ENCODE data around the gene MPPED1.

MPPED1 gene

GRCh38 chr22:43393132-43393843 lies 18.5 kb upstream of the MPPED1 start:
- DNase-seq (ENCODE audit: low read depth): no peak

GRCh38 chr22:43393844-43394474 lies 17.9 kb upstream of the MPPED1 start:
- DNase-seq (ENCODE audit: low read depth): no peak

GRCh38 chr22:43395086-43395695 lies 16.6 kb upstream of the MPPED1 start:
- no peak for DNase-seq (ENCODE audit: low read depth)

- DNase-seq (ENCODE audit: low read depth): no peak
These were observed 15.4 kb upstream of the MPPED1 start for GRCh38 chr22:43396321-43396933.

GRCh38 chr22:43396934-43397457 lies 14.8 kb upstream of the MPPED1 start:
- no peak for DNase-seq (ENCODE audit: low read depth)

DNA sequence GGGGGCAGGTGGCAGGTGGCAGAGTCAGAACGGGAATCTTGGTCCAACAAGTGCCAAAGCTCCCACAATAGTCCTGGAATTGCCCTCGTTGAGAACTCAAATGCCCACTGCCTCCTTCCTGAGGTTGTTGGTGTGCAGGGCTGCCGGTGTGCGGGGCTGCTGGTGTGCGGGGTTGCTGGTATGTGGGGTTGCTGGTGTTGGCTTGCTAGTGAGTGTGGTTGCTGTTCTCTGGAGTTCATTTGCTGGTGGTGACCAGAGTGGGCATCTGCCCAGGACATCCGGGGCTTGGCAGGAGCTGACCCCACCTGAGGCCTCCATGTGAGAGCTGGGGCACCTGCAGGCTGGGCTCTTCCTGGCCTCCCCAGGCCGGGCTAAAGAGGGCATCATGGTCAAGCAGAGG lies 14.0 kb upstream of the MPPED1 start:
- DNase-seq (ENCODE audit: low read depth): no peak

DNA sequence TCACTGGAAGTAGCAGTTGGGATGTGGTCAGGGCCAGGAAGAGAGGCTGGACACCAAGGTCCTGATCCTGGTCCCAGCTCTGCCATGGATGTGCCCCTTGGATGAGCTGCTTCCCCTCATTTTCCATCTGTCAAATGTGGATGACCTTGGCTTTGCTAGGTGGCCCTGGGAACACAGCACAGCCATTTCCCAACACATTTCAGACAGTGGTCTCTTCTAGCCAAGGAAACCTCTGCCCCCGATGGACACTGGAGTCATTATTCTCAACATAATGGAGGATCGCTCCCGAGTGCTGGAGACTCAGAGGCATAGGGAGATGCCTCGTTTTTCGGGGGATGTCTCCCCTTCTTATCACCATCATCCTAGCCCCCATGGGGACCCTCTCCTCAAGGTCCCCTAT lies 13.6 kb upstream of the MPPED1 start:
- DNase-seq (ENCODE audit: low read depth): no peak

DNA sequence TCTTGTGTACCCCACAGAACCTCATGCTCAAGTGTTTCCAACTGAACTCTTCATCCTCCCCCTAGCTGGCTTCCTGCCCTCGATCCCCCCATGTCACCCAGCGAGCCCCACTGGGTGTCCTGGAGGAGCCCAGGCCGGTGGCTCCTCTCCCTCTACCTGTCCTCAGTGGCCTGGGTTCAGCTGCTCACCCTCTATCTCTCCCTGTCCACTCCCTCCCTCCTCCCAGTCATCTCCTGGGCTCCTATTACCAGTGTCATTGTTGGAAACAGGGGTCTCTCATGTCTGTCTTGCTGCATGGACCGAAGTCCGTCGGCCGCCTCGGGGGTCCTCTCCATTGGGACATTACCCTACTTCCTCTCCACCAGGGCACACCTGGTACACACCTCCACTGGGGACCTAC lies 12.9 kb upstream of the MPPED1 start:
- no peak for DNase-seq (ENCODE audit: low read depth)

GRCh38 chr22:43399338-43399979 lies 12.4 kb upstream of the MPPED1 start:
- DNase-seq (ENCODE audit: low read depth): no peak

DNA sequence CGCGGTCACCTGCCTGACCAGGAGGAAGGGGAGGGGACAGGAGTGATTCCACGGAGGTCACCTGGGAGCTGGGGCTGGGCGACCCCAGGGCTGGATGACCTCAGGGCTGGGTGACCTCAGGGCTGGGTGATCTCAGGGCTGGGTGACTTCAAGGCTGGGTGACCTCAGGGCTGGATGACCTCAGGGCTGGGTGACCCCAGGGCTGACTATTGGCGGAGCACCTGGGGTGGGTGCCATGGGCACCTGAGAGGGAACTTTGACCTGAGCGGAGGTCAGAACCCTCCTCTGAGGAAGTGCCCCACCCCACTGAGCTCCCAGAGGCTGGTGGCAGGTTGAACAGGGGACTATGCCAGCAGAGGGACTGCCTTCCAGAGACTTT lies 11.8 kb upstream of the MPPED1 start:
- no peak for DNase-seq (ENCODE audit: low read depth)

DNA sequence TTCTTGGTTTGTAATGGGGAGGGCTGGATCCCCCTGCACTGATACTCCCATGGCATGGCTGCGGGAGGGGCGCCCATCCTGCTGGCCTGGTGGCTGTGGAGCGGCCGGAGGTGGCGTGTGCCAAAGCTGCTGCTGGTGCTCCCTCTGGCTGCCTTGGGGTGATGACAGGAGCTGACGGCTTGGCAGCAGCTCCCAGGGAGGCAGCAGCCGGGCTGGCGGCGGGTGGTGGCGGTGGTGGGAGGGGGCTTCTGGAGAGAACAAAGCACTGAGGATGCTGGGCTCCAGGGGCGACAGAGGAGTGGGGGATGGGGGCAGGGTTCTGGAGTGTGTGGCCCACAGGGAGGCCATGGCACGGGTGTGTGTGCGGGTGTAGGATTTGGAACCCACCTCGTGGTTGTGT lies 11.4 kb upstream of the MPPED1 start:
- no peak for DNase-seq (ENCODE audit: low read depth)

GRCh38 chr22:43401233-43401632 lies 10.6 kb upstream of the MPPED1 start:
- DNase-seq (ENCODE audit: low read depth): no peak

DNA sequence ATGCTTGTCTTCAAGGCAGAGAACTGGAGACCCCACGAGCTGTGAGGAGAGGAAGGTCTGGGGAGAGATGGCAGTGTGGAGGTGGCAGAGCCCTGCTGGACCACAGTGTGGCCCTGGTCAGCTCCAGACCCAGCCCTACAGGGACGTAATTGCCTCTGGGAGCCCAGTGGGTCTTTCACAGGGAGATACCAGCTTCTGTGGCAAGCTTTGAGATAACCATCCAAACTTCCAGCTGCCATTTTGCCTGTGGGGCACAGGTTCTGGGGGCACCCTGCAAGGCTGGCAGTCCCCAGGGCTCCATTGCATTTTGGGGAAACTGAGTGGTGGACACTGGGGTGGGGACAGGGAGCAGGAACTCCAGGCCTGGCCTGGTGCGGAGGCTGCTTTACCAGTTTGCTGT lies 10.2 kb upstream of the MPPED1 start:
- no peak for DNase-seq (ENCODE audit: low read depth)

DNA sequence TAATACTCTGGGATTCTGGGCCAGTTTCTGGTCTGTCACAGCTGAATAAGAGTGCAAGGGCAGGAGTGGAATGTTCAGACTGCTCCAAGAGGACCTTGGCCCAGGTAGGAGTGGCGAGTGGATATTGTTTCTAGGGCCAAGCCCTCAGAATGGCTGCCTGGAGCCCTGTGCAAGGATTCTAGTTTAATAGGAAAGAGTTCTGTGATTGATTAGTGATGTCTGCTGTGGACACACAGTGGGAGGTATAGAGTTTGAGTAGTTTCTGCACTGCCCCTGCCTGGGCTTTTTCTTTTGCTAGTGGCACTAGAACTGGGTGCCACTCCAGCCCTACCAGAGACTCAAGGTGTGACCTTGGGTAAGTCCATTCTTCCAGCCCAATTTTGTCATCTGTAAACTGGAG lies 9.7 kb upstream of the MPPED1 start:
- no peak for DNase-seq (ENCODE audit: low read depth)

DNA sequence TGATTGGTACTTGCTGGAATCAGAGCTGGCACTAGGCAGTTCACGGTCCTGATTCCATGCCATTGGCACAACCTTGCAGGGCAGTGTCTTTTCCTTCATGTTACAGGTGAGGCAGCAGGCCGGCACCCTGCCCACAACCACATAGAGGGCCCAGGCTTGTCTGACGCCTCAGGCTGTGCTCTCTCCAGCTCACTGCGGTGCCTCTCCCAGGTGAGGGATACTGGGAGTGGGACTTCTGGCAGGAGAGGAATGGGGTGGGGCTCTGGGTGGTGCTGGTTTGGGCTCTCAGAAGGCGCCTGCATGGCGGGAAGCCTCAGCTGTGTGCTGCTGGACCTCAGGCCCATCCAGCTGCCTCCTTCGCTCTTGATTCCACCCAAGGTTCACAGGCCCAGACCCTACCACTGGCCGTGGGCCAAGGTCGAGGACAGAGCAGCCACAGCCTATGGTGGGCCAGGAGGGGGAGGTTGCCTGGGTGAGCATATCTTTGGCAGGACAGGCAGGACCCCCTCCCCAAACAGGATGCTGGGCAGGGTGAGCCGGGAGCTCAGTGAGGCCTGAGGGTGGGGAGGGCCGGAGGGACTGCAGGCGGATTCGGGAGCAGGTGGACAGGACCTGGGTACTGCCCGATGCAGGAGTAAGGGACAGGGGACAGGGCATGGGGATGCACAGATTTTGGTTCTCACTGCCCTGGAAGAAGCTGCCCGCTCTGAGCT lies 7.0 kb upstream of the MPPED1 start:
- DNase-seq (ENCODE audit: low read depth): no peak

DNA sequence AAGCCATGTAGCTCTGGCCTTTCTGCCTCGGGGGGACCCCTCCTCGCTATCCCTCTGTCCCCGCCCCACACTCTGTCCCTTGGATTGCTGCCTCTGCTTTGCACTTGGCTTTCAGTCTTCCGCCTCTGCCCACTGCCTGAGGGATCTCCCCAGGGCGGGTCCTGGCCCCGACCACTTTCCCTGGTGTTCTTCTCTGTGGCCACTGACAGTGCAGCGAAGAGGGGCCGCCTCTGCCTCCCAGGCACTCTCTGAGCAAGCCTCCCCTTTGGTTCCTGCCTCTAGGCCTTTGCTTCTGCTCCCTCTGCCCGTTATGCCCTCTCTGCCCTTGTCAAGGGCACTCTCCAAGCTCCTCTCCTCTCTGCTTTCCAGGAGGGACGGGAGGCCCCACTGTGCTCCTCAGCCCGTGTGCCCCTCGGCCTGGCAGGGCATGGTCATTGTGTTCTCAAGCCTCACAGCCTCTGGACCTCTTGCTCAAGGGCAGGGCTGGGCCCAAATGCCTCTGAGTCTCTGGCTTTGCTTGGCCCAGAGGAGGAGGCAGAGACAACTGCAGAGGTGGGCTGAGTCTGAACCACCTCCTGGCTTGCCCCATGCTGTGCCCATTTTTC lies 5.5 kb upstream of the MPPED1 start:
- DNase-seq (ENCODE audit: low read depth): no peak

- no peak for DNase-seq (ENCODE audit: low read depth)
These were observed 4.2 kb upstream of the MPPED1 start for GRCh38 chr22:43407591-43407990.

DNA sequence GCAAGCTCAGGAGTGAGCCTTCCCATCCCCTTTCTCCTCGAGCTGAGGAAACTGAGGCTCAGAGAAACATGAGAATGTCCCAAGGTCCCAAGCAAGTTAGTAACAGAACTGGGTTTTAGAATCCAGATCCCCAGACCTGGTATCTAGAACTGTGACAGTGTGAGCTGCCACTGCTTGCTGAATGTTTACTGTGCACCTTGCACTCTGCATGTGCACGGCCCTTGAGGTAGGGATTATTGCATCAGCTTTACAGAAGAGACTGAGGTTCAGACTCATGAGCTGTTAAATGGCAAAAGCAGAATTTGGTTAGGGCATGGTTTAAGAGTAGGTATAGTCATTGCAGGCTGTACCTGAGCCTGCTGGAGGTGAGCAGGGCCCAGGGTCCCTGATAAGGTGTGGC lies 3.8 kb upstream of the MPPED1 start:
- no peak for DNase-seq (ENCODE audit: low read depth)

DNA sequence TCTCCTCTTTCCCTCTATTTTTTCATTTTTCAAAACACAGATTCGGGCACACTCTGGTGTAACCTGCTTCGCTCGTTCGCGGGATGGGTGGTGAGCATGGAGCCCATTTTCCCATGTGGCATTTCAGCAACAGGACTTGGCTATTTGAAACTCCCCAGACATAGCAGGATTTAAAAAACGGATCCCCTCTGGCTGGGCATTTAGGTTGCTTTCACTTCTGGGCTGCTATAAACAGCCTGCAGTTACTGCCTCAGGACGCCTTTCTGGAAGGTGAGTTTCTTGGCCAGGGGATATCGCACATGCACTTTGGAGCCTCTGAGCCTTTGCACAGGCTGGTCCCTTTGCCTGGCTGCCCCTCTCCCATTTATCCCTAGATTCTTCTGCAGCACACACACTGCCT lies 2.8 kb upstream of the MPPED1 start:
- no peak for DNase-seq (ENCODE audit: low read depth)

- DNase-seq (ENCODE audit: low read depth): no peak
These were observed 2.0 kb upstream of the MPPED1 start for GRCh38 chr22:43409800-43410199.
